Measurements from ENCODE around the gene SHBG. TPM values are rescaled to one million over a fixed set of nuclear protein-coding genes. Genes with fewer than 3 reads are reported as not detected.

SHBG gene
- total and polyA plus RNA-seq, 2 of the 8 experiments (the other 6 are each of a cell fraction or from before 2014, with no cell fraction given) = 1.1 to 1.2 TPM

GRCh38 chr17:7652388-7653356 lies 22.7 kb downstream of the SHBG start:
- Histone ChIP-seq H3K4me2 (ENCODE audit: insufficient read depth in 1 of 2, low read depth in 2 of 2, low read length in 2 of 2) (peak overlapping the region; percentile 91 to 99), H3K27ac (ENCODE audit: low read depth, low read length) (no peak overlapping the region), H3K4me1 (replicated peaks in 1 of 4; ENCODE audit: control insufficient read depth in 3 of 4, insufficient read depth in 4 of 4, low read length in 3 of 4) (peaks cover 5 to 19% (median 12%) of the 10 kb centered on the region in 4 experiments), H3K4me3 (ENCODE audit: extremely low read depth in 1 of 4, insufficient read depth in 2 of 4, low read depth in 3 of 4, low read length in 4 of 4) (peak overlapping the region in 2 of 4 experiments; percentile 43 to 87; a peak in 2 of 8 replicates), H3K79me1 (ENCODE audit: low read depth, low read length) (no peaks in the 10 kb centered on the region), H3K23me2 (ENCODE audit: low read depth, low read length) (peaks cover 20% of the 10 kb centered on the region), H2AK5ac (ENCODE audit: low read depth, low read length) (0 out of 2 replicates have a peak overlapping the region, but pooled peaks have one; percentile 82), H2BK12ac (ENCODE audit: low read depth, low read length) (peak overlapping the region; percentile 39; the same call in 1 of the 2 replicates), H2BK15ac (ENCODE audit: low read length) (peak overlapping the region; percentile 66; the same call in 1 of the 2 replicates), H2BK120ac (replicated peaks; ENCODE audit: low read depth, low read length) (no peak overlapping the region), H3K18ac (ENCODE audit: extremely low read depth, low read length) (no peak overlapping the region), H3K56ac (replicated peaks; ENCODE audit: insufficient read length, low read depth, low read length) (no peak overlapping the region), H4K20me1 (replicated peaks in 1 of 2; ENCODE audit: control insufficient read depth in 1 of 2, insufficient read depth in 2 of 2, low read length in 2 of 2) (peaks cover 0 to 2% of the 10 kb centered on the region in 2 experiments), H4K91ac (replicated peaks; ENCODE audit: insufficient read length, low read length) (no peak overlapping the region), H3K4ac (replicated peaks; ENCODE audit: insufficient read length, low read depth, low read length) (no peak overlapping the region), H3K9me3 (ENCODE audit: insufficient read depth in 2 of 2, low read depth in 1 of 2, low read length in 1 of 2) (no peaks in the 10 kb centered on the region), H3K27me3 (replicated peaks in 1 of 4; ENCODE audit: control insufficient read depth in 3 of 4, extremely low read depth in 1 of 4, insufficient read depth in 3 of 4, low read length in 3 of 4) (peaks cover 0 to 13% (median 4%) of the 10 kb centered on the region in 4 experiments; a peak in 4 of 7 replicates), H4K8ac (ENCODE audit: extremely low read depth, insufficient read depth, low read length) (no peak overlapping the region), H3K79me2 (ENCODE audit: control insufficient read depth in 1 of 2, insufficient read depth in 2 of 2, low read length in 2 of 2) (no peaks in the 10 kb centered on the region), H2BK20ac (ENCODE audit: low read length) (no peak overlapping the region), H3K14ac (ENCODE audit: insufficient read length) (no peak overlapping the region), H3K36me3 (ENCODE audit: control insufficient read depth in 2 of 4, insufficient read depth in 4 of 4, low read length in 3 of 4) (no peaks in the 10 kb centered on the region; a peak in 2 of 8 replicates), H2AFZ (ENCODE audit: low read length) (no peak overlapping the region), H4K5ac (ENCODE audit: insufficient read length, low read depth, low read length) (no peak overlapping the region), H3K23ac (ENCODE audit: insufficient read length) (no peak overlapping the region), H2BK5ac (ENCODE audit: low read depth, low read length) (no peak overlapping the region), H3K9ac (replicated peaks in 1 of 4; ENCODE audit: extremely low read depth in 1 of 4, low read depth in 3 of 4, low read length in 3 of 4) (no peak overlapping the region)
- POLR2A ChIA-PET (ENCODE audit: partially characterized antibody) = interaction anchor here (0.5 to 79.4 kb wide), 6 partner anchors 13 to 527 kb away, joined by 3 to 2272 read pairs (median 10); partner anchors contain the start of genes ATP1B2, FXR2, SAT2 and SHBG
- DNase-seq (ENCODE audit: low read depth in 1 of 2, low spot score in 2 of 2) = no peak
- FAIRE-seq = no peak
- WGBS, 2 experiments (ENCODE audit: extremely low coverage in 1 of 2, insufficient coverage in 1 of 2, insufficient read length in 1 of 2, insufficient replicate concordance in 2 of 2, low coverage in 1 of 2, low lambda C conversion rate in 2 of 2, missing lambda C conversion rate in 1 of 2) = 82% methylated on average over 11 of the region's 12 CpGs; no CpG with 5 or more reads in 1 of the 2 experiments
- CTCF ChIA-PET (ENCODE audit: partially characterized antibody) = interaction anchor here (0.6 to 18.2 kb wide), 12 partner anchors 11 to 92 kb away, joined by 3 to 211 read pairs (median 5); partner anchors contain the start of genes SAT2, SHBG, TP53 and WRAP53
- TF ChIP-seq BACH1 (IDR thresholded peaks at IDR 0.05; ENCODE audit: low read length) (no peak), CBX8 (IDR thresholded peaks at IDR 0.05; ENCODE audit: borderline replicate concordance, low read depth, low read length) (no peak), BRCA1 (IDR thresholded peaks at IDR 0.05; ENCODE audit: low read depth, low read length) (no peak), SP2 (IDR thresholded peaks at IDR 0.05; ENCODE audit: low read length) (no peak), KDM4A (IDR thresholded peaks at IDR 0.05; ENCODE audit: low read depth, low read length, severe bottlenecking) (no peak), FOSL1 (IDR thresholded peaks at IDR 0.05; ENCODE audit: insufficient read depth, low read depth, low read length) (no peak), HDAC2 (IDR thresholded peaks at IDR 0.05; ENCODE audit: borderline replicate concordance in 1 of 2, low read depth in 2 of 2, low read length in 2 of 2) (no peak), GTF2F1 (IDR thresholded peaks at IDR 0.05; ENCODE audit: borderline replicate concordance, low read depth, low read length) (no peak), ATF3 (IDR thresholded peaks at IDR 0.05; ENCODE audit: insufficient read depth, low read depth, low read length) (no peak)
